Muscle layer of duodenum (tissue), 2 donors: Measurements from ENCODE around the gene ODC1.

Source experiments
- H3K27ac ChIP-seq: one replicate; pipeline ENCODE4 v1.7.0; 2013; ENCODE audit warnings: mild to moderate bottlenecking, low read length
- H3K27me3 ChIP-seq: one replicate; pipeline ENCODE4 v1.7.0; 2013; ENCODE audit warnings: low read depth, mild to moderate bottlenecking, control low read depth, low read length
- H3K36me3 ChIP-seq, 2 donors: one replicate each; pipeline ENCODE4 v1.7.0; 2013; ENCODE audit warnings: low read length in 2 of 2, control low read depth in 1 of 2, mild to moderate bottlenecking in 1 of 2; ENCODE audit not compliant: insufficient read depth in 2 of 2, control insufficient read depth in 1 of 2
- H3K4me1 ChIP-seq, 2 donors: one replicate each; pipeline ENCODE4 v1.7.0; 2013; ENCODE audit warnings: low read length in 2 of 2, mild to moderate bottlenecking in 2 of 2, control low read depth in 1 of 2, moderate library complexity in 1 of 2; ENCODE audit not compliant: insufficient read depth in 2 of 2, control insufficient read depth in 1 of 2
- H3K4me3 ChIP-seq, 2 donors: one replicate each; pipeline ENCODE4 v1.7.0; 2013; ENCODE audit warnings: low read length in 2 of 2, low read depth in 1 of 2, mild to moderate bottlenecking in 1 of 2
- H3K9me3 ChIP-seq, 2 donors: one replicate each; pipeline ENCODE4 v1.7.0; 2013; ENCODE audit warnings: low read length in 2 of 2, control low read depth in 1 of 2, mild to moderate bottlenecking in 1 of 2; ENCODE audit not compliant: control insufficient read depth in 1 of 2
- donor health status: healthy.

The ODC1 gene

DNA sequence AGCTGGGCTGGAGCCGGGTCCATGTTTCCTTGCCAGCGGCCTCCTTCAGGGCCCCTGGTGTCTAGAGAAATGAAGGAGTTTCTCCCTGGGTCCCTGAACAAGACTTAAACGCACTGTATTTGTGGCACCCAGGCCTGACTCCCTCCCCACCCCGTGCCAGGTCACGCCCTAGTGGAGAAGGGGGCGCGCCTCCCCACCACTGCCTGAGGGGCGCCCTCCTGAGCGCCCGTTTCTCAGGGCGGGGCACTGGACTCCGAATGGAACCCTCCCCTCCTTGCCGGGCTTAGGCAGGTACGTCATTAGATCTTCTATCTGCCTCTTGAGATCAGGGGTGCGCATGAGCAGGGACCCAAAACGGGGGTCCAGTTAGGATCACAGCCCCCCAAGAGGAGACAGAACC lies 16.3 kb downstream of the ODC1 start:
- Histone ChIP-seq H3K27ac (peak overlapping the region; percentile 73), H3K36me3 (peaks cover 0 to 3% of the 10 kb centered on the region in 2 donors), H3K4me1 (peaks cover 0 to 3% of the 10 kb centered on the region in 2 donors), H3K4me3 (peak overlapping the region; percentile 18 to 57), H3K27me3 (peaks cover 5% of the 10 kb centered on the region), H3K9me3 (no peaks in the 10 kb centered on the region)

DNA sequence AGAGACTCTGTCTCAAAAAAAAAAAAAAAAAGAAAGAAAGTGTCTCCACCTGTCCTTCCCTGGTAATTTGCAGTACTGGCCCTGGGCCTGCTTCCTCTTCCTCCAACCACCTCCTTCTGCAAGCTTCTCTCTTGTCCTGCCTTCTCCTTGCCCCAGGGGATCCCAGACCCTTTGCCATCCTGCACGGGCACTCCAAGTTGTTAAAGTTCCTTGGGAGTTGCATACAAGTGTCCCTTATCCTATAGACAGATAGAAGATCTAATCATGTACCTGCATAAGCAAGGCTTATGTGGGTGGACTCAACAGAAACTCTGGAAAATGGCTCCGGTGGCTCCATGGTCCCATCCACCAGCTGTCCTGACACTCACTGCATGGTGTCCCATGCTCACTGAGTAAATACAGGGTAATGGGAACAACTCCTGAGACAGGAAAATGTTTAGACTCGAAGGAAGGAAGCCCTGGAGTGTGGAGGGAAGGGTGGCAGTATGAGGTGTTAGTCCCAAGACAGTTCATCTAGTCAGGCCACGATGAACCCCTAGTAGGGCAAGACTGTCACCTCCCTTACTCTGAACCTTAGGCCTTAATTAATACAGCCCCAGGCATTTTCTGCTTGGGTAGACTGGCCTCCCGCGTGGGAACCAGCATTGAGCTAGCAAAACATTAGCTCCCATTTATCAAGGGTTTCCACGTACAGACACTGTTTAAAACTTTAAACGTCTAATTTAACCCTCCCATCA lies 17.1 kb downstream of the ODC1 start:
- Histone ChIP-seq H3K36me3 (peaks cover 0 to 9% of the 10 kb centered on the region in 2 donors), H3K4me3 (peak overlapping the region in 1 of 2 donors; percentile 18), H3K4me1 (peaks cover 0 to 3% of the 10 kb centered on the region in 2 donors), H3K27me3 (peaks cover 5% of the 10 kb centered on the region), H3K27ac (peak overlapping the region; percentile 73), H3K9me3 (no peaks in the 10 kb centered on the region)

DNA sequence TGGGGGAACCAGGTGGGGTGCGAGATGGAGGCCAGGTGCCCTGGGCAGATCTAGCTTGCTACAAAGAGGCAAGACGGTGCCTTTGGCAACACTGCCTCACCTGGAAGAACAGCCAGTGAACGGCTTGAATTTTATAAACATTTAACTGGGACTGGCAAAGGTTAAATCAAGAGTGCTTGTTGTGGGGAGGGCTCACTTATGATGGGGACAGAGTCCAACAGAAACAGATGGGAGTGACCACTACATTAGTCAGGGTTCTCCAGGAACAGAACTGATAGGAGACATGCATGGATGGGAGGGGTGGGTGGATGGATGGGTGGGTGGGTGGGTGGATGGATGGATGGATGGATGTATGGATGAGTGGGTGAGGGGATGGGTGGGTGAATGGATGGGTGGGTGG lies 19.2 kb downstream of the ODC1 start:
- Histone ChIP-seq H3K4me1 (no peaks in the 10 kb centered on the region), H3K36me3 (peaks cover 0 to 13% of the 10 kb centered on the region in 2 donors), H3K9me3 (no peaks in the 10 kb centered on the region), H3K4me3 (no peak overlapping the region), H3K27me3 (peaks cover 5% of the 10 kb centered on the region), H3K27ac (no peak overlapping the region)

GRCh38 chr2:10428355-10428754 lies 19.8 kb downstream of the ODC1 start:
- no peaks in the 10 kb centered on the region for H3K4me1 ChIP-seq
- no peaks in the 10 kb centered on the region for H3K9me3 ChIP-seq
- no peak overlapping the region for H3K27ac ChIP-seq
- H3K36me3 ChIP-seq, result peaks cover 0 to 16% of the 10 kb centered on the region in 2 donors
- peaks cover 3% of the 10 kb centered on the region for H3K27me3 ChIP-seq
- H3K4me3 ChIP-seq, result no peak overlapping the region

- Histone ChIP-seq H3K36me3 (peaks cover 0 to 24% of the 10 kb centered on the region in 2 donors), H3K4me1 (no peaks in the 10 kb centered on the region), H3K4me3 (no peak overlapping the region)
These were observed 20.5 kb downstream of the ODC1 start for GRCh38 chr2:10427618-10427949.

GRCh38 chr2:10426726-10427617 lies 21.2 kb downstream of the ODC1 start:
- Histone ChIP-seq H3K9me3 (no peaks in the 10 kb centered on the region), H3K4me3 (no peak overlapping the region), H3K4me1 (no peaks in the 10 kb centered on the region), H3K27me3 (no peaks in the 10 kb centered on the region), H3K27ac (no peak overlapping the region), H3K36me3 (peaks cover 0 to 29% of the 10 kb centered on the region in 2 donors)

More at GRCh38 chr2:10427618-10427949, 20.5 kb downstream of the ODC1 start:
- no peaks in the 10 kb centered on the region for H3K9me3 ChIP-seq
- H3K27me3 ChIP-seq, result no peaks in the 10 kb centered on the region
- H3K27ac ChIP-seq, result no peak overlapping the region

DNA sequence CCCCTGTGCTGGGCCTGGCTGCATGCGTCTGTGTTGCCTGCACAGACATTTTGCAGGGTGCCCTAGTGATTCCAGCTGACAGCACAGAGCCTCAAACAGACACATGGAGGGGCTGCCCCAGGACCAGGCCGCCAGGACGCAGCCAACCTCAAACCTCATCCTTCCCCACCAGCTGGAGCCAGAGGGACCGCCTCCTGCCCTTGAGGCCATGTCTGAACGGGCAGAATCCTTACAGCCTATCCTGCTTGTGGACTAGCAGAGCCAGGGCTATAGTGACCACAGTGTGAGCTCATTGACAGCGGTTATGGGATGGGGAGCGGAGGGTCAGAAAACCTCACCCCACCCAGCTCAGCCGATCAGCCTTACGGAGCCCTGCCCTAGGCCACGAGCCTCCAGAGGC lies 22.4 kb downstream of the ODC1 start:
- no peaks in the 10 kb centered on the region for H3K4me1 ChIP-seq
- H3K36me3 ChIP-seq, result peaks cover 3 to 29% of the 10 kb centered on the region in 2 donors
- no peak overlapping the region for H3K27ac ChIP-seq
- no peaks in the 10 kb centered on the region for H3K27me3 ChIP-seq
- no peak overlapping the region for H3K4me3 ChIP-seq
- H3K9me3 ChIP-seq, result no peaks in the 10 kb centered on the region

GRCh38 chr2:10424916-10425505 lies 23.1 kb downstream of the ODC1 start:
- Histone ChIP-seq H3K27ac (no peak overlapping the region), H3K4me3 (no peak overlapping the region), H3K36me3 (peaks cover 3 to 29% of the 10 kb centered on the region in 2 donors)

GRCh38 chr2:10424051-10424450 lies 24.1 kb downstream of the ODC1 start:
- peaks cover 3 to 29% of the 10 kb centered on the region in 2 donors for H3K36me3 ChIP-seq
- no peaks in the 10 kb centered on the region for H3K27me3 ChIP-seq
- H3K27ac ChIP-seq, result no peak overlapping the region
- no peak overlapping the region for H3K4me3 ChIP-seq
- no peaks in the 10 kb centered on the region for H3K9me3 ChIP-seq
- no peaks in the 10 kb centered on the region for H3K4me1 ChIP-seq

More at GRCh38 chr2:10424916-10425505, 23.1 kb downstream of the ODC1 start:
- H3K27me3 ChIP-seq, result no peaks in the 10 kb centered on the region
- no peaks in the 10 kb centered on the region for H3K9me3 ChIP-seq
- H3K4me1 ChIP-seq, result no peaks in the 10 kb centered on the region

DNA sequence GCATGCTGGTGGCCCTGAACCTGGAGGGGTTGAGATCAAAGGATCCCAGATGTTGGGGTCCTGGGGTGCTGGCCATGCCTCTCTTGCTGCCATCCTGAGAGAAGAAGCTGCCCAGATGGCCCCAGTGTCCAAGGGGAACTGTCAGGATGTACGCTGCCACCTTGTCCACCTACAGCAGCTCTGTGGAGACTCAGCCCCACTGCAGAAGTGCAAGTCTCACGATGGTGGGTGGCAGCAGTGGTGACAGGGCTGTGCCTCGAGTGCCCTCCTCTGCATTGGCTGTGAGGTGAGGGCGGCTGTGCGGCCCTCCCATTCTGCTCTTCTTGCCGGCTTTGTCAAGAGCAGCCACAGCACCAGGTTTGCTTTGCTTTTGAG lies 24.7 kb downstream of the ODC1 start:
- no peaks in the 10 kb centered on the region for H3K4me1 ChIP-seq
- H3K4me3 ChIP-seq, result no peak overlapping the region
- H3K9me3 ChIP-seq, result no peaks in the 10 kb centered on the region
- H3K27ac ChIP-seq, result no peak overlapping the region
- no peaks in the 10 kb centered on the region for H3K27me3 ChIP-seq
- peaks cover 3 to 29% of the 10 kb centered on the region in 2 donors for H3K36me3 ChIP-seq

DNA sequence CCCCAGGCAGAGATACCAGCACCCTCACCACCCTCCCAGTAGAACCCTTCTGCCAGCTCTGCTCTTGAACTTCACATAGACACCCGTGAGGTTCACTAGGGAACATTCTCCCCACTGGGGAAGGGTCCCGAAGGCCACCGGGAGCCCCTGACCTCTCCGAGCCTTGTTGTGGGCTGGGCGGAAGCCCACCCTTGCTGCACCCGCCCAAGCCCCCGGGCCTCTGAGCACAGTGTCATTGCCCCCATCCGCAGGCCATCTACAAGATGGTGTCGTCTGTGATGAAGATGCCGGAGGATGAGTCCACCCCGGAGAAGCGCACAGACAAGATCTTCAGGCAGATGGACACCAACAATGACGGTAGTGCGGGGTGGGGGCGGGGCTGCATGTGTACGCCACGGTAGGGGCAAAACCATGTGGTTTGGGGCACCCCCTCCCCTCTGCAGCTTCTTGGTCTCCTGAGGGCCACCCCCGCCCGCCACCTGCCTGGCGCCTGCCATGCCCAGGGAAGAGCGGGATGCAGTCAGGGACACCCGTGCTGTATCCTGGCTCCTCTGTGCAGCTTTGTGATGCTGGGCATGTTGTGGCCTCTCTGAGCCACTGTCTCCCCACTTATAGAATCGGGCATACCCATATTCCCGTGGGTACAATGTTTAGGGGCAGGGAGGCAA lies 25.3 kb downstream of the ODC1 start:
- no peaks in the 10 kb centered on the region for H3K27me3 ChIP-seq
- H3K4me3 ChIP-seq, result no peak overlapping the region
- no peak overlapping the region for H3K27ac ChIP-seq
- no peaks in the 10 kb centered on the region for H3K4me1 ChIP-seq
- H3K36me3 ChIP-seq, result peaks cover 3 to 29% of the 10 kb centered on the region in 2 donors
- H3K9me3 ChIP-seq, result no peaks in the 10 kb centered on the region
